GM18508 (cell line): ENCODE results near the gene PLEKHM3.

Experiments
- ATAC-seq: cut with Tn5 transposase; IDR thresholded peaks from one replicate; pipeline ENCODE4 v1.9.1; 2021; ENCODE audit warnings: moderate number of reproducible peaks; ENCODE audit not compliant: insufficient read depth, unreplicated experiment

The PLEKHM3 gene

GRCh38 chr2:207868855-207869596, 156.3 kb downstream of the PLEKHM3 start:
- ATAC-seq, result no peak

- ATAC-seq, result no peak
These were observed 157.4 kb downstream of the PLEKHM3 start for GRCh38 chr2:207867905-207868304.

- ATAC-seq, result no peak
These were observed 158.3 kb downstream of the PLEKHM3 start for GRCh38 chr2:207867056-207867455.

- ATAC-seq, result no peak
These were observed 160.1 kb downstream of the PLEKHM3 start for GRCh38 chr2:207865210-207865609.

GRCh38 chr2:207863345-207863744, 162.0 kb downstream of the PLEKHM3 start:
- no peak for ATAC-seq

- ATAC-seq, result no peak
These were observed 163.5 kb downstream of the PLEKHM3 start for GRCh38 chr2:207861789-207862188.

GRCh38 chr2:207860685-207861084, 164.6 kb downstream of the PLEKHM3 start:
- ATAC-seq, result no peak

GRCh38 chr2:207855591-207855990, 169.7 kb downstream of the PLEKHM3 start:
- no peak for ATAC-seq

GRCh38 chr2:207854484-207855440, 170.6 kb downstream of the PLEKHM3 start:
- no peak for ATAC-seq

- ATAC-seq, result no peak
These were observed 172.5 kb downstream of the PLEKHM3 start for GRCh38 chr2:207852791-207853190.

GRCh38 chr2:207849443-207849842, 175.9 kb downstream of the PLEKHM3 start:
- no peak for ATAC-seq

- no peak for ATAC-seq
These were observed 176.8 kb downstream of the PLEKHM3 start for GRCh38 chr2:207848545-207848928.

GRCh38 chr2:207847807-207848544, 177.4 kb downstream of the PLEKHM3 start:
- no peak for ATAC-seq

- no peak for ATAC-seq
These were observed 178.1 kb downstream of the PLEKHM3 start for GRCh38 chr2:207847098-207847806.

- no peak for ATAC-seq
These were observed 180.0 kb downstream of the PLEKHM3 start for GRCh38 chr2:207845202-207845864.

GRCh38 chr2:207844648-207845047, 180.7 kb downstream of the PLEKHM3 start:
- ATAC-seq, result no peak

GRCh38 chr2:207840101-207840500, 185.2 kb downstream of the PLEKHM3 start:
- ATAC-seq, result no peak

- no peak for ATAC-seq
These were observed 185.8 kb downstream of the PLEKHM3 start for GRCh38 chr2:207839575-207839974.

GRCh38 chr2:207839028-207839427, 186.3 kb downstream of the PLEKHM3 start:
- no peak for ATAC-seq
